Vagina (tissue), 2 donors: ENCODE results near the gene ZNF682.
"Not testable (repeated sequence)": the region's sequence is repeated elsewhere in the genome, so short reads cannot be mapped to it uniquely, and the experiment has no call there.

Experiments
- POLR2A ChIP-seq, 2 donors: fragments of 450-650 bp; IDR thresholded peaks; one replicate each; pipeline ENCODE4 v1.6.1; 2017; ENCODE audit warnings: antibody characterized with exemption in 2 of 2, mild to moderate bottlenecking in 2 of 2, moderate library complexity in 2 of 2
- POLR2AphosphoS5 ChIP-seq, 2 donors: sonication (generic); formaldehyde crosslinking; IDR thresholded peaks; one replicate each; pipeline ENCODE4 v1.9.0; 2017; ENCODE audit warnings: antibody characterized with exemption in 2 of 2, mild to moderate bottlenecking in 2 of 2, low read depth in 1 of 2; ENCODE audit not compliant: insufficient read depth in 1 of 2
- TF ChIP-seq, protein P1 (sequence below), 3 experiments: fragments of 450-650 bp in 2 of 3; fragments of 200-600 bp in 1 of 3; sonication (generic) in 1 of 3; IDR thresholded peaks; one replicate each; pipeline ENCODE4 v1.5.1; 2017 to 2019; ENCODE audit warnings: antibody characterized with exemption in 3 of 3, mild to moderate bottlenecking in 2 of 3, moderate library complexity in 2 of 3

DNA sequence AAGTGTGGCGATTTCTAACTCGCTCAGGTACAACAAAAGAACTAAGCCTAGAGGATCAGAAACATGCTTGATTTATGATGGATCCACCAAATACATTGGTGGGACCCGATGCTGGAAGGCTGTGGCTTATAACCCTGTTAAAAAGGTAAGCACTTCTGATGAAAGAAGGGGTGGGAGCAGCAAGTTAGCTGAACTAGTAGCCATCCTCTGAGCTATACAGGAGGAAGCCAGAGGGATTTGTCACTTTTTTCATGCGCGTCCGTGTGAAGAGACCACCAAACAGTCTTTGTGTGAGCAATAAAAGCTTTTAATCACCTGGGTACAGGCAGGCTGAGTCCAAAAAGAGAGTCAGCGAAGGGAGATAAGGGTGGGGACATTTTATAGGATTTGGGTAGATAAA, 29.3 kb upstream of the ZNF682 start:
- TF ChIP-seq, protein P1, sequence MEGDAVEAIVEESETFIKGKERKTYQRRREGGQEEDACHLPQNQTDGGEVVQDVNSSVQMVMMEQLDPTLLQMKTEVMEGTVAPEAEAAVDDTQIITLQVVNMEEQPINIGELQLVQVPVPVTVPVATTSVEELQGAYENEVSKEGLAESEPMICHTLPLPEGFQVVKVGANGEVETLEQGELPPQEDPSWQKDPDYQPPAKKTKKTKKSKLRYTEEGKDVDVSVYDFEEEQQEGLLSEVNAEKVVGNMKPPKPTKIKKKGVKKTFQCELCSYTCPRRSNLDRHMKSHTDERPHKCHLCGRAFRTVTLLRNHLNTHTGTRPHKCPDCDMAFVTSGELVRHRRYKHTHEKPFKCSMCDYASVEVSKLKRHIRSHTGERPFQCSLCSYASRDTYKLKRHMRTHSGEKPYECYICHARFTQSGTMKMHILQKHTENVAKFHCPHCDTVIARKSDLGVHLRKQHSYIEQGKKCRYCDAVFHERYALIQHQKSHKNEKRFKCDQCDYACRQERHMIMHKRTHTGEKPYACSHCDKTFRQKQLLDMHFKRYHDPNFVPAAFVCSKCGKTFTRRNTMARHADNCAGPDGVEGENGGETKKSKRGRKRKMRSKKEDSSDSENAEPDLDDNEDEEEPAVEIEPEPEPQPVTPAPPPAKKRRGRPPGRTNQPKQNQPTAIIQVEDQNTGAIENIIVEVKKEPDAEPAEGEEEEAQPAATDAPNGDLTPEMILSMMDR (IDR thresholded peaks at IDR 0.05) = not testable (repeated sequence)
- not testable (repeated sequence) for TF ChIP-seq POLR2A (IDR thresholded peaks at IDR 0.05); POLR2AphosphoS5 (IDR thresholded peaks at IDR 0.05; ENCODE audit: insufficient read depth in 1 of 2, low read depth in 1 of 2)
